ENCODE measurements around the gene SLC25A28. TPM values are rescaled to one million over a fixed set of nuclear protein-coding genes. Genes with fewer than 3 reads are reported as not detected.

SLC25A28 gene
- total RNA-seq, 1 experiment from 2014 or later = 22.2 TPM

DNA sequence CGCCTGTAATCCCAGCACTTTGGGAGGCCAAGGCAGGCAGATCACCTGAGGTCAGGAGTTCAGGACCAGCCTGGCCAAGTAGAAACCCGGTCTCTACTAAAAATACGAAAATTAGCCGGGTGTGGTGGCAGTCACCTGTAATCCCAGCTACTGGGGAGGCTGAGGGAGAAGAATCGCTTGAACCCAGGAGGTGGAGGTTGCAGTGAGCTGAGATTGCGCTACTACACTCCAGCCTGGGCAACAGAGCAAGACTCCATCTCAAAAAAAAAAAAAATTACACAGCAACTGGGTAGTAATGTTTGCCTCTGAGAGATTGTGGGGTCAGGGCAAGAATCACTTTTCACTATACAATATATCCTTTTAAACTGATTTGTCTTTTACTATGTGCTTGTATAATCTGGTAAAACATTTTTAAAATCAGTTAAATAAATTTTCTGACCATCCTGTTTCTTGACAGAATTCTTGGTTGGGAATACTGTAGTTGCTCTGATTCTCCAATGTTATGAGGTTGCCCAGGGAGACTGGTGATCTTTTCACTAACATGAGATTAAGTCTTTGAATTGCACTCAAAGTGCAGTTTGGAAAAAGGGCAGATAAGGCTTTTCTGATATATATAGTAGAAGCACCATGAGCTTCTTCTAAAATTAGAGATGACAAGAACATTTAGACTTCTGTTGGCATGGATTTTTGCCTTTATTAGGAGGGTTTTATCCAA is 40.6 kb upstream of the SLC25A28 start:
- no peak overlapping the region for H3K9ac ChIP-seq (ENCODE audit: extremely low read depth, insufficient read length, low read length)
- no peaks in the 10 kb centered on the region for H3K79me1 ChIP-seq (ENCODE audit: insufficient read depth, low read depth, low read length, poor library complexity, severe bottlenecking)
- no peak overlapping the region for H4K8ac ChIP-seq (replicated peaks; ENCODE audit: insufficient read length, low read depth, low read length)
- no peak overlapping the region for H2BK15ac ChIP-seq (ENCODE audit: low read depth, low read length)
- H4K5ac ChIP-seq (ENCODE audit: insufficient read length, low read depth, low read length) = no peak overlapping the region
- H3K4ac ChIP-seq (ENCODE audit: low read depth, low read length) = no peak overlapping the region
- H3K23me2 ChIP-seq (ENCODE audit: insufficient read length, low read depth, low read length, poor library complexity, severe bottlenecking) = peaks cover 12% of the 10 kb centered on the region
- no peak overlapping the region for H3K14ac ChIP-seq (ENCODE audit: insufficient read depth, low read length)
- H2BK12ac ChIP-seq (ENCODE audit: insufficient read length, low read depth, low read length) = no peak overlapping the region
- peaks cover 27% of the 10 kb centered on the region for H3K27me3 Mint-ChIP-seq (ENCODE audit: low read depth)
- H3K4me1 ChIP-seq (ENCODE audit: insufficient read depth, low read length) = no peaks in the 10 kb centered on the region
- TF ChIP-seq, protein P1, sequence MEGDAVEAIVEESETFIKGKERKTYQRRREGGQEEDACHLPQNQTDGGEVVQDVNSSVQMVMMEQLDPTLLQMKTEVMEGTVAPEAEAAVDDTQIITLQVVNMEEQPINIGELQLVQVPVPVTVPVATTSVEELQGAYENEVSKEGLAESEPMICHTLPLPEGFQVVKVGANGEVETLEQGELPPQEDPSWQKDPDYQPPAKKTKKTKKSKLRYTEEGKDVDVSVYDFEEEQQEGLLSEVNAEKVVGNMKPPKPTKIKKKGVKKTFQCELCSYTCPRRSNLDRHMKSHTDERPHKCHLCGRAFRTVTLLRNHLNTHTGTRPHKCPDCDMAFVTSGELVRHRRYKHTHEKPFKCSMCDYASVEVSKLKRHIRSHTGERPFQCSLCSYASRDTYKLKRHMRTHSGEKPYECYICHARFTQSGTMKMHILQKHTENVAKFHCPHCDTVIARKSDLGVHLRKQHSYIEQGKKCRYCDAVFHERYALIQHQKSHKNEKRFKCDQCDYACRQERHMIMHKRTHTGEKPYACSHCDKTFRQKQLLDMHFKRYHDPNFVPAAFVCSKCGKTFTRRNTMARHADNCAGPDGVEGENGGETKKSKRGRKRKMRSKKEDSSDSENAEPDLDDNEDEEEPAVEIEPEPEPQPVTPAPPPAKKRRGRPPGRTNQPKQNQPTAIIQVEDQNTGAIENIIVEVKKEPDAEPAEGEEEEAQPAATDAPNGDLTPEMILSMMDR (conservative IDR thresholded peaks at IDR 0.05) = no peak
- no peaks in the 10 kb centered on the region for H3K79me2 ChIP-seq (ENCODE audit: insufficient read depth, low read length)
- H3K18ac ChIP-seq (ENCODE audit: insufficient read length, low read depth, low read length) = no peak overlapping the region
- H4K91ac ChIP-seq (ENCODE audit: insufficient read length, low read depth, low read length) = no peak overlapping the region
- H3T11ph ChIP-seq (ENCODE audit: low read length) = no peak overlapping the region
- H2BK20ac ChIP-seq (ENCODE audit: low read depth, low read length, poor library complexity, severe bottlenecking) = no peak overlapping the region
- H3K36me3 Mint-ChIP-seq (ENCODE audit: insufficient read depth in 1 of 3, low read depth in 3 of 3) = peaks cover 0 to 18% (median 0%) of the 10 kb centered on the region in 3 experiments; a peak in 5 of 7 replicates
- H4K20me1 ChIP-seq (ENCODE audit: control insufficient read depth, insufficient read depth, insufficient read length) = no peaks in the 10 kb centered on the region
- H3K4me2 ChIP-seq (ENCODE audit: insufficient read depth, insufficient read length, low read length) = no peak overlapping the region
- H2AFZ ChIP-seq (ENCODE audit: low read length) = no peak overlapping the region
- H2BK5ac ChIP-seq (ENCODE audit: insufficient read length, low read length) = no peak overlapping the region
- no peak overlapping the region for H2AK5ac ChIP-seq (ENCODE audit: insufficient read length, low read length)
- no peak overlapping the region for H3K56ac ChIP-seq (ENCODE audit: insufficient read length, low read depth, low read length)
- H3K27ac ChIP-seq (ENCODE audit: insufficient read length, low read depth, low read length) = no peak overlapping the region
- no peak for DNase-seq
- no peak overlapping the region for H3K27ac Mint-ChIP-seq
- H3K23ac ChIP-seq (ENCODE audit: insufficient read length, low read depth, low read length) = no peak overlapping the region
- H3K4me1 Mint-ChIP-seq = peaks cover 14 to 16% of the 10 kb centered on the region in 2 experiments
- no peak overlapping the region for H3K4me3 Mint-ChIP-seq
- no peaks in the 10 kb centered on the region for H3K9me3 ChIP-seq (ENCODE audit: control insufficient read depth, low read depth, low read length)
- no peak overlapping the region for H2BK120ac ChIP-seq (ENCODE audit: low read depth, low read length, poor library complexity, severe bottlenecking)
- no peaks in the 10 kb centered on the region; the same call in 1 of the 2 replicates for H3K27me3 ChIP-seq (ENCODE audit: insufficient read depth, low read length)
- no CpG with 5 or more reads among the region's 6 CpGs for WGBS (ENCODE audit: extremely low coverage, insufficient read length, low lambda C conversion rate)
- no peaks in the 10 kb centered on the region; a peak in 2 of 5 replicates for H3K9me3 Mint-ChIP-seq

All from H9 (cell line).